ENCODE measurements around the gene USP48.

USP48 gene

GRCh38 chr1:21736876-21737275 is 46.1 kb downstream of the USP48 start:
- DNase-seq = no peak

GRCh38 chr1:21736011-21736410 is 46.9 kb downstream of the USP48 start:
- DNase-seq = no peak

GRCh38 chr1:21734526-21734925 is 48.4 kb downstream of the USP48 start:
- DNase-seq = no peak

- no peak for DNase-seq
Observed at GRCh38 chr1:21732664-21733063, 50.3 kb downstream of the USP48 start.

GRCh38 chr1:21725748-21726392 is 57.1 kb downstream of the USP48 start:
- DNase-seq = no peak

- no peak for DNase-seq
Observed at GRCh38 chr1:21724570-21724969, 58.4 kb downstream of the USP48 start.

GRCh38 chr1:21724098-21724497 is 58.9 kb downstream of the USP48 start:
- no peak for DNase-seq

GRCh38 chr1:21721295-21721985 is 61.5 kb downstream of the USP48 start:
- DNase-seq = no peak

- DNase-seq = no peak
Observed at GRCh38 chr1:21716169-21716568, 66.8 kb downstream of the USP48 start.

GRCh38 chr1:21707891-21708290 is 75.1 kb downstream of the USP48 start:
- no peak for DNase-seq

- no peak for DNase-seq
Observed at GRCh38 chr1:21707086-21707840, 75.7 kb downstream of the USP48 start.

- no peak for DNase-seq
Observed at GRCh38 chr1:21706151-21706835, 76.7 kb downstream of the USP48 start.

- DNase-seq = no peak
Observed at GRCh38 chr1:21705303-21705980, 77.5 kb downstream of the USP48 start.

GRCh38 chr1:21704145-21704544 is 78.8 kb downstream of the USP48 start:
- no peak for DNase-seq

- no peak for DNase-seq
Observed at GRCh38 chr1:21703318-21703963, 79.5 kb downstream of the USP48 start.

- no peak for DNase-seq
Observed at GRCh38 chr1:21702780-21703179, 80.2 kb downstream of the USP48 start.

- DNase-seq = no peak
Observed at GRCh38 chr1:21701401-21701800, 81.5 kb downstream of the USP48 start.

GRCh38 chr1:21700094-21700493 is 82.9 kb downstream of the USP48 start:
- no peak for DNase-seq

GRCh38 chr1:21696931-21697330 is 86.0 kb downstream of the USP48 start:
- DNase-seq = no peak

- DNase-seq = no peak
Observed at GRCh38 chr1:21693732-21694131, 89.2 kb downstream of the USP48 start.

- no peak for DNase-seq
Observed at GRCh38 chr1:21691739-21692138, 91.2 kb downstream of the USP48 start.

GRCh38 chr1:21689661-21690372 is 93.1 kb downstream of the USP48 start:
- DNase-seq = no peak
